GM10266 (cell line): ENCODE measurements around the gene MYO9A.
"Not testable (repeated sequence)": the region's sequence is repeated elsewhere in the genome, so short reads cannot be mapped to it uniquely, and the experiment has no call there.

ENCODE experiments used
- DNase-seq: peaks from one replicate; pipeline ENCODE4 v3.0.0; 2012; ENCODE audit errors: extremely low spot score
- TF ChIP-seq, protein P1 (sequence below): IDR thresholded peaks from 2 replicates; pipeline ENCODE4 v1.5.1; 2012; ENCODE audit warnings: mild to moderate bottlenecking, low read depth; ENCODE audit not compliant: control insufficient read depth, insufficient read depth; ENCODE audit errors: missing control alignments

The MYO9A gene

GRCh38 chr15:72021604-72022003, 96.3 kb downstream of the MYO9A start:
- DNase-seq, result no peak
- TF ChIP-seq, protein P1, sequence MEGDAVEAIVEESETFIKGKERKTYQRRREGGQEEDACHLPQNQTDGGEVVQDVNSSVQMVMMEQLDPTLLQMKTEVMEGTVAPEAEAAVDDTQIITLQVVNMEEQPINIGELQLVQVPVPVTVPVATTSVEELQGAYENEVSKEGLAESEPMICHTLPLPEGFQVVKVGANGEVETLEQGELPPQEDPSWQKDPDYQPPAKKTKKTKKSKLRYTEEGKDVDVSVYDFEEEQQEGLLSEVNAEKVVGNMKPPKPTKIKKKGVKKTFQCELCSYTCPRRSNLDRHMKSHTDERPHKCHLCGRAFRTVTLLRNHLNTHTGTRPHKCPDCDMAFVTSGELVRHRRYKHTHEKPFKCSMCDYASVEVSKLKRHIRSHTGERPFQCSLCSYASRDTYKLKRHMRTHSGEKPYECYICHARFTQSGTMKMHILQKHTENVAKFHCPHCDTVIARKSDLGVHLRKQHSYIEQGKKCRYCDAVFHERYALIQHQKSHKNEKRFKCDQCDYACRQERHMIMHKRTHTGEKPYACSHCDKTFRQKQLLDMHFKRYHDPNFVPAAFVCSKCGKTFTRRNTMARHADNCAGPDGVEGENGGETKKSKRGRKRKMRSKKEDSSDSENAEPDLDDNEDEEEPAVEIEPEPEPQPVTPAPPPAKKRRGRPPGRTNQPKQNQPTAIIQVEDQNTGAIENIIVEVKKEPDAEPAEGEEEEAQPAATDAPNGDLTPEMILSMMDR, result no peak

DNA sequence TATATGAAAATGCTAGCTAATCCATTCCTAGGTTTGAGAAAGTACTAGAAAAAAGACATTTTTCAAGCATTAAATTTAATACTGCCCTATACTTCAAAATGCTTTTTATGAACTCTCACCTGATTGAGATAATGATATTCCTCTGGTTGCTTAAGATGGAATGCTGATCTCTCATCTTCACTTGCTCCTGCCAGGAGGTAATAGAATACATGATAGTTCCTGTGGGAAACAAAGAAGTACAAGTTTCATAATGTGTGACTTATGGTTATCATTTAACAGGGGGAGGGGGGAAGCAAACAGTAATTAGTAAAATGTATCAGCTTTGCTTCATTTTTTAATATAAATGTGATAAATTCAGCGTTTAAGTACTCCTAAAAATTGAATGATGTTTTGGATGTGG, 97.2 kb downstream of the MYO9A start:
- DNase-seq, result no peak
- TF ChIP-seq, protein P1, result no peak

- DNase-seq, result not testable (repeated sequence)
Measured at GRCh38 chr15:72014555-72014954, 103.4 kb downstream of the MYO9A start.

GRCh38 chr15:72013703-72014102, 104.2 kb downstream of the MYO9A start:
- TF ChIP-seq, protein P1, result no peak
- DNase-seq, result no peak

GRCh38 chr15:72011302-72011942, 106.5 kb downstream of the MYO9A start:
- DNase-seq, result no peak
- TF ChIP-seq, protein P1, result no peak

GRCh38 chr15:72009222-72009621, 108.7 kb downstream of the MYO9A start:
- TF ChIP-seq, protein P1, result no peak
- DNase-seq, result no peak

DNA sequence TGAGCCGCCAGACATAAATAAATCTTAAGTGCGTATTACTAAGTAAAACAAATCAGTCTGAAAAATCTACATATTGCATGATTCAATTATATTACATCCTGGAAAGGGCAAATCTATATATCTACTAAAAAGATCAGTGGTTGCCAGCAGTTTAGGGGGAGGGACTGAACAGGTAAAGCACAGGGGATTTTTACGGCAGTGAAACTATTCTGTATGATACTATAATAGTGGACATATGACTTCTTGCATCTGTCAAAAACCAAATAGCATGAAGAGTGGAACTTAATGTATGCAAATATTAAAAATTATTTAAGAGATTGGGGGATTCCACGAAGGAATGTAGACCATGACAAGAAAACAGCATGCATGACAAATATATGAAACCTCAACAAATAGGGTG, 111.6 kb downstream of the MYO9A start:
- TF ChIP-seq, protein P1, result no peak
- no peak for DNase-seq

- TF ChIP-seq, protein P1, result no peak
- no peak for DNase-seq
Measured at GRCh38 chr15:72005483-72005882, 112.5 kb downstream of the MYO9A start.
